ENCODE data around the gene PRR20G.

GRCh38 chr3:127307112-127307835 is 19.4 kb upstream of the PRR20G start:
- no peak for TF ChIP-seq CTCF (IDR thresholded peaks at IDR 0.05; ENCODE audit: insufficient read depth, low read depth, low read length)
- no peak for TF ChIP-seq EZH2 (IDR thresholded peaks at IDR 0.05; ENCODE audit: insufficient read depth, low read length)

Measured in astrocyte (in vitro differentiated cells and primary cell).